ENCODE data around the gene APLP2. TPM values are rescaled to one million over a fixed set of nuclear protein-coding genes. Genes with fewer than 3 reads are reported as not detected.

The APLP2 gene
- total and polyA plus RNA-seq, 9 of the 15 experiments (the other 6 are each of a cell fraction or from before 2014, with no cell fraction given), result 17.4 to 164 (median 118) TPM

- H3K9me1 ChIP-seq (ENCODE audit: control insufficient read depth, insufficient read depth, low read length), result no peaks in the 10 kb centered on the region
- TF ChIP-seq CSDE1 (IDR thresholded peaks at IDR 0.05) (no peak), ZNF197 (CRISPR knock-in tag; IDR thresholded peaks at IDR 0.05; ENCODE audit: low read depth) (no peak), ZNF217 (CRISPR knock-in tag; IDR thresholded peaks at IDR 0.05) (no peak), ZHX1 (conservative IDR thresholded peaks at IDR 0.05; ENCODE audit: low read length) (no peak), EGR1 (conservative IDR thresholded peaks at IDR 0.05) (no peak), ZNF655 (CRISPR knock-in tag; IDR thresholded peaks at IDR 0.05) (no peak), DLX4 (CRISPR knock-in tag; IDR thresholded peaks at IDR 0.05) (no peak), ZNF311 (CRISPR knock-in tag; IDR thresholded peaks at IDR 0.05) (no peak), GABPB1 (CRISPR knock-in tag; IDR thresholded peaks at IDR 0.05) (no peak), RAD51 (IDR thresholded peaks at IDR 0.05; ENCODE audit: borderline replicate concordance, low read depth) (no peak), NR3C1 (CRISPR knock-in tag; IDR thresholded peaks at IDR 0.05) (no peak), ZNF184 (CRISPR knock-in tag; IDR thresholded peaks at IDR 0.05) (no peak), SMARCE1 (IDR thresholded peaks at IDR 0.05) (no peak), BRCA1 (IDR thresholded peaks at IDR 0.05) (no peak), BRCA1 (CRISPR knock-in tag; IDR thresholded peaks at IDR 0.05) (no peak), NFXL1 (CRISPR knock-in tag; IDR thresholded peaks at IDR 0.05) (no peak)
- H3K4me1 ChIP-seq (replicated peaks in 1 of 2; ENCODE audit: control insufficient read depth in 2 of 2, insufficient read depth in 2 of 2, low read length in 2 of 2), result no peaks in the 10 kb centered on the region
- H3K4me3 ChIP-seq, result no peak overlapping the region
- in situ Hi-C loops (cut with MboI), result no loop called here
- no peaks in the 10 kb centered on the region for H3K9me3 ChIP-seq (replicated peaks; ENCODE audit: control insufficient read depth, insufficient read depth, low read depth, low read length)
- WGBS (ENCODE audit: insufficient coverage, low coverage, missing lambda C conversion rate), result 88% methylated on average over 9 of the region's 9 CpGs
- FAIRE-seq, result no peak
- H3K27ac ChIP-seq (ENCODE audit: extremely low read depth, low read depth, low read length), result no peak overlapping the region
- POLR2A ChIA-PET, result no interaction called here
- no peak overlapping the region for H2AFZ ChIP-seq (ENCODE audit: low read depth, low read length)
- H3K9ac ChIP-seq (ENCODE audit: insufficient read depth in 1 of 2, low read depth in 2 of 2, low read length in 2 of 2), result no peak overlapping the region
- no peak overlapping the region for H3K4me2 ChIP-seq (ENCODE audit: insufficient read depth, low read length)
- H3K27me3 ChIP-seq (ENCODE audit: control insufficient read depth in 2 of 2, insufficient read depth in 2 of 2, low read length in 2 of 2), result no peaks in the 10 kb centered on the region
- peaks cover 89% of the 10 kb centered on the region; the same call in 2 of the 3 replicates for H3K36me3 ChIP-seq (ENCODE audit: control insufficient read depth, insufficient read depth, low read length)
- DNase-seq (ENCODE audit: extremely low read depth in 1 of 4, low spot score in 3 of 4), result no peak
- no peak for ATAC-seq
- H4K20me1 ChIP-seq (replicated peaks; ENCODE audit: control insufficient read depth, insufficient read depth, low read length), result no peaks in the 10 kb centered on the region
- BruUV-seq (replicated peaks), result no TSS peak
- CTCF ChIA-PET (ENCODE audit: low intra/inter-chr PET ratio), result no interaction called here
- intact Hi-C loops (cut with micrococcal nuclease), result loop anchor here (10.0 kb wide), 1 partner anchor 353 kb away; no protein-coding TSS in a partner anchor
- H3K79me2 ChIP-seq (ENCODE audit: control insufficient read depth, insufficient read depth, low read length), result no peaks in the 10 kb centered on the region
Measured at GRCh38 chr11:130137999-130138398, 68.3 kb downstream of the APLP2 start.
